ENCODE measurements around the gene SMAD6.

DNA sequence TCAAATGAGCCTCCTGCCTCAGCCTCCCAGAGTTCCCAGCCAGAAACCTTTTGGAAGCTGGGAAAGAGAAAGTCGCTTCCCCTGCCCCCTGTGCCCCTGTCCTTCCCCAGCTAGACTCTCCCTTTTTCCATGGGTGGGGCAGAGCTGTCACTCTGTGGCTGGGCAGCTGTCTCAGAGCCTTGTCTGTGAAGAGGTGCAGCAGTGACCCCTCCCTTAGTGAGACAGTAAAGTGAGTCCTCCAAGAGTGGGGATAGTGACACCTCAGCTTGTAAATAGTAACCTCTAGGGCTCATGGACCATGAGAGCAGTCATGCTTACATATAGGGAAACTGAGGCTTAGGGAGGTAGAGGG, 76.3 kb downstream of the SMAD6 start:
- TF ChIP-seq, protein P1, sequence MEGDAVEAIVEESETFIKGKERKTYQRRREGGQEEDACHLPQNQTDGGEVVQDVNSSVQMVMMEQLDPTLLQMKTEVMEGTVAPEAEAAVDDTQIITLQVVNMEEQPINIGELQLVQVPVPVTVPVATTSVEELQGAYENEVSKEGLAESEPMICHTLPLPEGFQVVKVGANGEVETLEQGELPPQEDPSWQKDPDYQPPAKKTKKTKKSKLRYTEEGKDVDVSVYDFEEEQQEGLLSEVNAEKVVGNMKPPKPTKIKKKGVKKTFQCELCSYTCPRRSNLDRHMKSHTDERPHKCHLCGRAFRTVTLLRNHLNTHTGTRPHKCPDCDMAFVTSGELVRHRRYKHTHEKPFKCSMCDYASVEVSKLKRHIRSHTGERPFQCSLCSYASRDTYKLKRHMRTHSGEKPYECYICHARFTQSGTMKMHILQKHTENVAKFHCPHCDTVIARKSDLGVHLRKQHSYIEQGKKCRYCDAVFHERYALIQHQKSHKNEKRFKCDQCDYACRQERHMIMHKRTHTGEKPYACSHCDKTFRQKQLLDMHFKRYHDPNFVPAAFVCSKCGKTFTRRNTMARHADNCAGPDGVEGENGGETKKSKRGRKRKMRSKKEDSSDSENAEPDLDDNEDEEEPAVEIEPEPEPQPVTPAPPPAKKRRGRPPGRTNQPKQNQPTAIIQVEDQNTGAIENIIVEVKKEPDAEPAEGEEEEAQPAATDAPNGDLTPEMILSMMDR (IDR thresholded peaks at IDR 0.05; ENCODE audit: insufficient read depth, low read depth, low read length): no peak
- TF ChIP-seq EZH2 (IDR thresholded peaks at IDR 0.05; ENCODE audit: insufficient read depth, low read length): no peak

Data from astrocyte (in vitro differentiated cells and primary cell).